ENCODE results near the gene PSMD5.

PSMD5 gene

DNA sequence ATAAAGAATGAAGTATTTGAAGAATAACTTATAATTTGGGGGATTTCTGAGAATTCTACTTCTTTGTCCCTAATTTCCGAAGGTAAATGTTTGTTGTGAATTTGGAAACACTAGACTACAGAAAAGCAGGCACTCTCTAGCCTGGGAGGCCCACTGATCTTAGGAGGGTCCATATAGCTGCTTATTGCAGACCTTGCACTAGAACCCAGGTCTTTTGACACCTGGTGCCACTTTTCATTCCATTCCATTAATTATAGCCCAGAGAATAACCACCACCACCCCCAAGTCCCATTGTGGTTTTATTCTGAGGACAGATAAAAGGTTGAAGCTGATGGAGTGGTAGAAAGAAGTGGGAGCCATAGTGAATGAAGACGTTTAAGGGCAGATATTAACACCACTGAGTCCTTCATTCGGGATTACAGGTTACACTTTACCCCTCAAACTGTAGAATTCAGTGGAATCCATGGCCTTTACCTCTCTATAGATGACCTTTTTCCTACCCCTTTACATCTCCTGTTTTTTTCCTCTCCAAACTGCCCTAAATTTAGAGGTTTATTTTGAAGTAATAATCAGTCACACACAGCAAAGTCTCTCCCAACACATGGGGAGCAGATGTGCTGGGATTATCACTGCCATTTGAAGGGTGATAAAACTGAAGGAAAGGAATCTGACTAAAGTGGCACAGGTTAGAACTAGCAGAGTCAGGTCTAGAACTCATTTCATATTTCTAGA lies 12.0 kb upstream of the PSMD5 start:
- no peaks in the 10 kb centered on the region for H3K4me1 ChIP-seq (ENCODE audit: insufficient read depth, poor library complexity, severe bottlenecking)
- H3K4me3 ChIP-seq (ENCODE audit: severe bottlenecking), result no peak overlapping the region
- TF ChIP-seq CTCF (IDR thresholded peaks at IDR 0.05; ENCODE audit: poor library complexity, severe bottlenecking), result no peak
- no peaks in the 10 kb centered on the region for H3K9me3 ChIP-seq (ENCODE audit: severe bottlenecking)
- no peaks in the 10 kb centered on the region for H3K27me3 ChIP-seq (ENCODE audit: insufficient read depth, poor library complexity, severe bottlenecking)
- DNase-seq (ENCODE audit: low spot score) (no peak), ATAC-seq (ENCODE audit: low read depth) (no peak)
- H3K27ac ChIP-seq (ENCODE audit: poor library complexity, severe bottlenecking), result no peak overlapping the region
- H3K36me3 ChIP-seq (ENCODE audit: low read depth), result peaks cover 25% of the 10 kb centered on the region

DNA sequence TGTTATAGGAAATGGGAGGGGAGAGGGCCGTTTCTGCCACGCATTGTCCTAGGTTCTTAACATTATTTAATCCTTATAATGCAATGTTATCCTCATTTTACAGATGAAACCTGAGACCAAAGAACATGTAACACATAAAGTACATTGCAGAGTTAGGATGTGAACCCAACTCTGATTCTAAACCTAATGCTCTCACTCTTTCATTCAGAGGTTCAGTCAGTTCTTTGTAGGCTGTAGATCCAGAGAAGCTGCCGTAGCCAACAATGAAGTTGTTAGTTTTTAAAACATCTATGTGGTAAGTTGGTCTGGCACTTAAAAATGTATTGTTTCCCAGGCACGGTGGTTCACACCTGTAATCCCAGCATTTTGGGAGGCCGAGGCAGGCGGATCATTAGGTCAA lies 10.5 kb upstream of the PSMD5 start:
- DNase-seq (ENCODE audit: low spot score) (no peak), ATAC-seq (ENCODE audit: low read depth) (no peak)
- H3K9me3 ChIP-seq (ENCODE audit: severe bottlenecking), result no peaks in the 10 kb centered on the region
- no peak overlapping the region for H3K4me3 ChIP-seq (ENCODE audit: severe bottlenecking)
- no peaks in the 10 kb centered on the region for H3K27me3 ChIP-seq (ENCODE audit: insufficient read depth, poor library complexity, severe bottlenecking)
- H3K4me1 ChIP-seq (ENCODE audit: insufficient read depth, poor library complexity, severe bottlenecking), result no peaks in the 10 kb centered on the region
- peaks cover 14% of the 10 kb centered on the region for H3K36me3 ChIP-seq (ENCODE audit: low read depth)
- no peak overlapping the region for H3K27ac ChIP-seq (ENCODE audit: poor library complexity, severe bottlenecking)
- no peak for TF ChIP-seq CTCF (IDR thresholded peaks at IDR 0.05; ENCODE audit: poor library complexity, severe bottlenecking)

DNA sequence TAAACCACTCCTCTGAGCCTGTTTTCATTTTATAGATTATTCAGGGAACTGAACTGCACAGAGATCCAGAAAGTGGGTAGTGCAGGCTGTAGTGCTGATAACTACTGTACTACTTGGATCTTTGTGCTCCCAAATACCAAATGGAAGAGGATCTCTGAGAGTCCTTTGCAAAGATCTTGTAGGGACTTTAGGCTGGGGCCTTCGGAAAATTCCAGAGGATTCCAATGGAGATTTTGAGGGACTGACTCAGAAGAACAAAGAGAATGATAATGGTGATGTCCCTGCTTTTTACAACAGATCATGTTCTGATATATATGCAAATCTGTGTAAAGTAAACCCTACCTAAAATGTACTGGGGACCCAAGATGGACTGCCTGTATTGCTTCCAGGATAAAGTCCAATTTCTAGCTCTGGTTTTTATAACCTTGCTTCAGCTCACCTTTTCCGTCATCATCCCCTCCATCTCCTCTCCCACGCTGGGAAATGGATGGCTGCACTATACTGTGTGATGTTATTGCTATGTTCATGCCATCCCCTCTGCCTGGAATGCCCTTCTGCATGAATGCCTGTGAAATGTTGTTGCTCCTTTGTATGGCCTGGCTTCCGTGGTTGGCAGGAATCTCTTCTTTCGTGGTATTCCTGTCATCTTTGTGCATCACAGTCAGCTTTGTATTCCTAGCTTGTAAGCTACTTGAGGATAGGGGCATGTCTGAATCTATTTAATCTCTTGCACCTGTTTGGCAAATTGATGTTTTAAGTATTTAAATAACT lies 9.7 kb upstream of the PSMD5 start:
- H3K4me3 ChIP-seq (ENCODE audit: severe bottlenecking), result no peak overlapping the region
- H3K27me3 ChIP-seq (ENCODE audit: insufficient read depth, poor library complexity, severe bottlenecking), result no peaks in the 10 kb centered on the region
- no peaks in the 10 kb centered on the region for H3K9me3 ChIP-seq (ENCODE audit: severe bottlenecking)
- ATAC-seq (ENCODE audit: low read depth) (no peak), DNase-seq (ENCODE audit: low spot score) (no peak)
- TF ChIP-seq CTCF (IDR thresholded peaks at IDR 0.05; ENCODE audit: poor library complexity, severe bottlenecking), result no peak
- H3K36me3 ChIP-seq (ENCODE audit: low read depth), result peaks cover 7% of the 10 kb centered on the region; the same call in 1 of the 2 replicates
- H3K4me1 ChIP-seq (ENCODE audit: insufficient read depth, poor library complexity, severe bottlenecking), result no peaks in the 10 kb centered on the region
- no peak overlapping the region for H3K27ac ChIP-seq (ENCODE audit: poor library complexity, severe bottlenecking)

- Histone ChIP-seq H3K9me3 (ENCODE audit: severe bottlenecking) (no peaks in the 10 kb centered on the region), H3K36me3 (ENCODE audit: low read depth) (peaks cover 4% of the 10 kb centered on the region; the same call in 1 of the 2 replicates), H3K27me3 (ENCODE audit: insufficient read depth, poor library complexity, severe bottlenecking) (no peaks in the 10 kb centered on the region), H3K4me1 (ENCODE audit: insufficient read depth, poor library complexity, severe bottlenecking) (no peaks in the 10 kb centered on the region), H3K4me3 (ENCODE audit: severe bottlenecking) (no peak overlapping the region), H3K27ac (ENCODE audit: poor library complexity, severe bottlenecking) (no peak overlapping the region)
- ATAC-seq (ENCODE audit: low read depth) (0 out of 3 replicates have a peak, but pooled peaks have one; percentile 15), DNase-seq (ENCODE audit: low spot score) (no peak)
- no peak for TF ChIP-seq CTCF (IDR thresholded peaks at IDR 0.05; ENCODE audit: poor library complexity, severe bottlenecking)
These were observed 8.7 kb upstream of the PSMD5 start for GRCh38 chr9:120851449-120851848.

Data from RWPE2 (cell line).